ENCODE measurements around the gene COA5.

GRCh38 chr2:98569197-98569793 lies 39.0 kb downstream of the COA5 start:
- no peak for TF ChIP-seq GABPA (IDR thresholded peaks at IDR 0.05 in 1 of 2, conservative IDR thresholded peaks at IDR 0.05 in 1 of 2)
- no peak for TF ChIP-seq TAF1 (conservative IDR thresholded peaks at IDR 0.05)
- TF ChIP-seq ATF3 (IDR thresholded peaks at IDR 0.05) = no peak
- TF ChIP-seq MAX (IDR thresholded peaks at IDR 0.05) = no peak
- TF ChIP-seq YY1 (IDR thresholded peaks at IDR 0.05) = no peak
- peak; percentile 66 for TF ChIP-seq CTCF (IDR thresholded peaks at IDR 0.05; ENCODE audit: low read depth, low read length, missing input control)
- no peak for TF ChIP-seq SP1 (IDR thresholded peaks at IDR 0.05)
- TF ChIP-seq RAD21 (IDR thresholded peaks at IDR 0.05) = peak in 1 of 2 donors; percentile 75
- no peak for TF ChIP-seq JUND (IDR thresholded peaks at IDR 0.05)
- no peak for TF ChIP-seq EGR1 (IDR thresholded peaks at IDR 0.05; ENCODE audit: low read depth in 2 of 2)
- no peak for TF ChIP-seq FOXA1 (IDR thresholded peaks at IDR 0.05)

Data from liver (tissue), 3 donors.